Measurements from ENCODE around the gene NUP42.
"Not testable (repeated sequence)": the region's sequence is repeated elsewhere in the genome, so short reads cannot be mapped to it uniquely, and the experiment has no call there.

The NUP42 gene, protein sequence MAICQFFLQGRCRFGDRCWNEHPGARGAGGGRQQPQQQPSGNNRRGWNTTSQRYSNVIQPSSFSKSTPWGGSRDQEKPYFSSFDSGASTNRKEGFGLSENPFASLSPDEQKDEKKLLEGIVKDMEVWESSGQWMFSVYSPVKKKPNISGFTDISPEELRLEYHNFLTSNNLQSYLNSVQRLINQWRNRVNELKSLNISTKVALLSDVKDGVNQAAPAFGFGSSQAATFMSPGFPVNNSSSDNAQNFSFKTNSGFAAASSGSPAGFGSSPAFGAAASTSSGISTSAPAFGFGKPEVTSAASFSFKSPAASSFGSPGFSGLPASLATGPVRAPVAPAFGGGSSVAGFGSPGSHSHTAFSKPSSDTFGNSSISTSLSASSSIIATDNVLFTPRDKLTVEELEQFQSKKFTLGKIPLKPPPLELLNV

DNA sequence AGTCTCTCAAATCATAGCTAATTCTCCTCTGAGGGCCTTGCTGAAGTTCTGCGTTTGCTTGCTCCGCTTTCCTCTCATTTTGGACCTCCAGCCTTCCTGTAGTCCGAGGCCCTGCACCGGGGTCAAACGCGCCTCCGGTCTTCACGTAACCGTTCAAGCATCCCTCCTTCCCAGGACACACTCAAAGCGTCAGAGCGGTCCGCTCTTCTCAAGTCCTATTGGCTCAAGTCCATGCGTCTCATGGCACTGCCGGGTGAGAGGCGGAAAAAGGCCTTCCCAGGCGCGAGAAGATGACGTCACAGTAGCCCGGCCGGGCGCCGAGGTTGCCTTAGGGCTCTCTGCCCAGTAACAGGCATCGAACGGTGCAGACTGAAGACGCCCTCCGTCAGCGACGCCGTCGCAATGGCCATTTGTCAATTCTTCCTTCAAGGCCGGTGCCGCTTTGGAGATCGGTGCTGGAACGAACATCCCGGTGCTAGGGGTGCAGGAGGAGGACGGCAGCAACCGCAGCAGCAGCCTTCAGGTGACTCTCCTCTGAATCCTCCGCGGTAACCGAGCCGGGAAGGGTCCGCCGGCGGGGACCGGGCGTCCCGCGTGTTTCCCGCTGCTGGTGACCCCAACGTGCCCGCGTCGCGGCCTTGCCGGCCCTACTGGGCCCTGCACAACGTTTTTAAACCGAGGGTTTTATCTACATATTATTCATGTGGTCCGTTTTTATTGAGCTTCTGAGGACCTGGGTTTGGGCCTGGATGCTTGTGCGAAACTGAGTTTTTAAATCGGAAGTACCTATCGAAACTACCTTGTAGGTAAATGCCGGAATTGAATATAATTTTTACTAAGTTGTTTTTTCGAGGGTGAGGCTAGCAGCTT is at the start of gene NUP42:
NUP42 (plus strand) TSS at position 365 of the 870 bp plus-strand sequence; CDS start at position 403, 38 bp downstream.
- DNase-seq, result peak; percentile 99

DNA sequence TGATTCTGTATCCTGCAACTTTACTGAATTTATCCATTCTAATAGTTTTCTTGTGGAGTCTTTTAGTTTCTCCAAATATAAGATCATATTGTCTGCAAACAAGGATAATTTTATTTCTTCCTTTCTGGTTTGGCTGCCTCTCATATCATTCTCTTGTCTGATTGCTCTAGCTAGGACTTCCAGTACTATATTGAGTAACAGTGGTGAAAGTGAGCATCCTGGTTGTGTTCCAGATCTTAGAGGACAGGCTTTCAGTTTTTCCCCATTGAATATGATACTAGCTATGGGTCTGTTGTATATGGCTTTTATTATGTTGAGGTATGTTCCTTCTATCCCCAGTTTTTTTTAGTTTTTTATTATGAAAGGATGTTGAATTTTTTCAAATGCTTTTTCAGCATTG is 48.1 kb upstream of the NUP42 start:
- DNase-seq, result no peak

DNA sequence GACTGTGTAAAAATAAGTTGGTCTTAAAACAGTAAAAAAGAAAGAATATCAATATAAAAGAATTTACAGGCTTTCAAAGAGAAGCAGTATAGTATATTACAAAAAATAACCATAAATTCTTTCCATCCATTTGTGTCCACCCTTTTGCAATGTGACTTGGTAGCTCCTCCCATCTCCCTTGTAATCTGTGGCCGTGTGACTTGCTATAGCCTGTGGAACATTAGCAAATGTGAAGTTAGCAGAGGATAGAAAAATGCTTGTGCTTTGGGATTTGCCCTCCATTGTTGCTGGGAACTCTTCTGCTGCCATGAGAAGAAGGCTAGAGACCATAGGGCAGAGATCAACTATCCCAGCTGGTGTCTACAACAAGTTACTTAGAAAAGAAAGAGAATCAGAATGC is 46.1 kb upstream of the NUP42 start:
- no peak for DNase-seq

DNA sequence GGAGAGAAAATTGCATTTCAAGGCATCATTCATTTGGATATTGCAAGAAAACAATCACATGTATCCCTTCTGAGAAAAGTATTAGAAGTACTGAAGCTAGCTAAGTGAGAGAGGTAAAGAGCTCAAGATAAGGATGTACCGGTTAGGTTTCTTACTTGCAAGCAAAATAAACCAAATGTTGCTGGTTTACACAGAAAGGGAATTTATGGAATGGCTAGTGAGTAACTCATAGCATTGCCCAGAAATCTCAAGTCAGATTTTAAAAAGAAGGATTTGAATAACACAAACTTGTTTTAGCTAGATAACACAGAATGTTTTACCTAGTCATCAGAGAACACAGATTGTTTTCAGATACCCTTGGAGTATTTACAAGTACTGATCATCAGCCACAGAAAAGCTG is 45.6 kb upstream of the NUP42 start:
- DNase-seq, result no peak

DNA sequence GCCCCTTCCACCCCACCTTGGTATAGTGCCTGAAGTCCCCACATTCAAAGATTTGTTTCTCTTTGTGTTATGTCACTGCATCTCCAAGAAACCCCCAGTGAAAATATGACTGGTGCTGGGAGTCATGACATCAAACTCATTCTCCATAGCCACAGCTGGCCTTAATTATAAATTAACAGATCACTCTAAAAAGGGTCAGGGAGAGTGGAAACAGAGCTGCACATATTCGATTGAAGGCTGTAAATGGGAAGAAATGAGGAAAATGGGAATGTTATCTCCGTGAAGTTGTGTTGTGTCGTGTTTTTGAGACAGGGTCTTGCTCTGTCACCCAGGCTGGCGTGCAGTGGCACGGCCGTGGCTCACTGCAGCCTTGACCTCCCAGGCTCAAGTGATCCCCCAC is 24.2 kb upstream of the NUP42 start:
- no peak for DNase-seq

DNA sequence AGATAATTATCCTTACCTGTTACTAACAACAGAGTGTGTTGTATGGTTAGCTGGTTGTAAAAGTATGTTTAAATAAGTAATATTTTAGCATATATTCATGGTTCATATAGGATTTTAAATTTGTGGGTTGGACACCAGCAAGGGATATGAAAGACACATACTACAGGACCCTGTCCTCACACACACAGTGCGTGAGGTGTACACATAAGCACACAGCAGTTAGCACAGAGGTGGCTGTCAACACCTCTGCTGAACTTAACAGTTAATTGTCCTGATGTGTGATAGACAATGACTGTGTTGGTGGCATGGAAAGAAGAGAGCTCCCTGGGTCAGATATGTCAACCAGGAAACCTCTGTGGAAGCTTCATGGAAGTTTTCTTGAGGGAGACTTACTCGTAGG is 23.3 kb upstream of the NUP42 start:
- no peak for DNase-seq

DNA sequence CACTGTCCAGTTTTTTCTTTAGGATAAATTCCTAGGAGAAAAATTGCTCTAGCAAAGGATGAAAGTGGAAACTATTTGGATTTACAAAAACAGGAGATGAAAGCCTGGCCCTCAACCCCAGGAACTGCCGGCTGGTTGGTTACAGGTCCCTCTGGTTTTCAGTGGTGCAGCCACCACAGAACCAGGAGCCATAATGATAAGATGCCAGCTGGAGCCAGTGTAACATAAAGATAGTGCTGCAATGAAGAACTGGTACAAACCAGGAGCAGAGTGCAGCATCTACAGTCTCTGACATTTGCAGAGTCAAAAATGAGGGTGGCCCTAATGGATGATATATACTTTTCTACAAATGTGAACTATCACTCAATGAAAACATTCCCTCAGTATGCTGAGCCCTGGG is 20.4 kb upstream of the NUP42 start:
- no peak for DNase-seq

DNA sequence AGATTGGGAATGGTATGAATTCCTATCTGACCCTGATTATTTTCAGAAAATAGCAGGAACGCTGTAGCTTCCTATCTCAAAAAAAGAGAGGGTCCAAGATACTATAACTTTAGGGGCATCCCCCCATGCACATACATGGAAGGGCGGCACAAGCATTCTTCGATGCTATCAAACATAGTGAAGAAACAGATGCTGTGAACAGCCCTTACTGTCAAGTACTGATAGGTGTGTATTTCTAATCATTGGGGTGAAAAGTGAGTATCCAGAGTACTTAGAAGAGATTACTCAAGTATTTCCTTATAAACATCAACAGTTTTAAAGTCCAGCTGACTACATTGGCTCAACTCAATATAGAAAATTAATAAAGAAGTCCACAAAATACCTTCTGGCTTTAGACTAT is 17.0 kb upstream of the NUP42 start:
- DNase-seq, result no peak

DNA sequence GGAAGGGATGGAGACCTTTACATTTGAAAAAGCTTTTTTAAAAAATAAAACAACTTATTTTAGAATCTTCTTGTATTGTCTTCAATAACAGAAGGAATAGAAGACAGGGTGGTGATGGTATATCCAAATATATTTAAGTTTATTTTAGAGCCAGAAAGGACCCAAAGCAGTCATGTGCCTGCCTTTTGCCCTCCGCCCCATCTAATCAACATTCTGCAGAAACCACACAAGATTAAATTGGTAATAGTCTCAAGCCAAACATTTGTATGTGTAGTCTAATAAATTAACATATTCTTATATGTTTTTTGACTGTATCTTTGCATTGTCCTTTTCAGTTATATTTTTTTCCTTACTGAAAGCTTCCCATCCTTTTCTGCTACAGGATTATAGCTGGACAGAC is 16.5 kb upstream of the NUP42 start:
- DNase-seq, result no peak

DNA sequence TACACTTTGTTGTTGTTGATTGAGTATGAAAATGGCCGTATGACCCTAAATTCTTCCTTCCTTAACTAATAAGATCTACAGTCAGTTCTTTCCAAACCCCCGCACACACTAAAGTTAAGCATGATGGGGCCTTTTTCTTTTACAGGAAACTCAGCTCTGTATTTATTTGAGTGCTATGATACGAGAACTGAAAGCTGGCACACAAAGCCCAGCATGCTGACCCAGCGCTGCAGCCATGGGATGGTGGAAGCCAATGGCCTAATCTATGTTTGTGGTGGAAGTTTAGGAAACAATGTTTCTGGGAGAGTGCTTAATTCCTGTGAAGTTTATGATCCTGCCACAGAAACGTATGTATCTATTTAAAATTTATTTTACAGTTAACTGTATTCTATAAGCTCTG is 14.2 kb upstream of the NUP42 start:
- no peak for DNase-seq

DNA sequence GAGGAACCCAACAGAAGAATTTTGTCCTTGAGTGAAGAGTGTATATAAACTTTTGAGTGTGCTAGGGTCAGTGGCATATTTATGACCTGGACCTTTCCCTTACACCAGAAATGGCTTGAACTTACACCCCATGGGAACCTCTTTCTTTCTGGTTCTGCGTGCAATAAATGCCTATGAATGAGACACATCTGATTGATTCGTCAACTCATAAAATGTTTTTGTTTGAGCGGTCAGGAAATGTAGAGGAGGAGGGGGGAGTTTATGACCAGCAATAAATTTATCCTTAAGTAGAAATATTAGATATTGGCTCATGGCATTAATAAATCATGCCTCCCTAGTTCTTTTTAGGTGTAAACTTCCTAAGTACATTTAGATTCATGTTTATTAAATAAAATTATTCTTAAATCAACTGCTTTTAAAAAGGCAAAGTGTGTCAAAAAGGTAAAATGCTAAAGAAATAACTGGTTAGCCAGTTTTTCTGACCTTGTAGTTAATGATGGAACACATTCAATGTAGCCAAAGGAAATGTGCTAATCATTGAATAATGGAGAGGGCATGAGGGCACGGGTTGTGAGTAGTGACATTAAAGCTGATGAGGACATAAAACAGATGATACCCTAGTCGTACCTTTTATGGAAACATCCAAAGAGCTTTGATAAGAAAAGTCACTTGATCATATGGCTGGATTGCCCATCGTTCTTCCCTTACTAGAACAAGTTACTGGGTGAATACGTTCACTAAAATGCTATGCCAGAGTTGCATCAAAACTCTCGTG is 13.6 kb upstream of the NUP42 start:
- DNase-seq, result no peak

DNA sequence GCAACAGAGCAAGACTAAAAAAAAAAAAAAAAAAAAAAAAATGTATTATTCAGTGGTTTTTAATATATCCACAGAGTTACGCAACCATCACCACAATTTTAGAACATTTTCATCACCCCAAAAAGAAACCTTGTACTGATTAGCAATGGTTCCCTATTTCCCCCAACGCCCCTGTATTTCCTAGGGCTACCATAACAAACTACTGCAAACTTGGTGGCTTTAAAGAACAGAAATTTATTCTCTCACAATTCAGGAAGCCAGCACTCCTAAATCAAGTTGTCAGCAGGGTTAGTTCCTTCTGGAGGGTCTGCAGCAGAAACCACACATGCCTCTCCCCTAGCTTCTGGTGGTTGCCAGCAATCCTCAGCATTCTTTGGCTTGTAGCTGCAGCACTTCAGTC is 5.9 kb upstream of the NUP42 start:
- DNase-seq, result no peak

DNA sequence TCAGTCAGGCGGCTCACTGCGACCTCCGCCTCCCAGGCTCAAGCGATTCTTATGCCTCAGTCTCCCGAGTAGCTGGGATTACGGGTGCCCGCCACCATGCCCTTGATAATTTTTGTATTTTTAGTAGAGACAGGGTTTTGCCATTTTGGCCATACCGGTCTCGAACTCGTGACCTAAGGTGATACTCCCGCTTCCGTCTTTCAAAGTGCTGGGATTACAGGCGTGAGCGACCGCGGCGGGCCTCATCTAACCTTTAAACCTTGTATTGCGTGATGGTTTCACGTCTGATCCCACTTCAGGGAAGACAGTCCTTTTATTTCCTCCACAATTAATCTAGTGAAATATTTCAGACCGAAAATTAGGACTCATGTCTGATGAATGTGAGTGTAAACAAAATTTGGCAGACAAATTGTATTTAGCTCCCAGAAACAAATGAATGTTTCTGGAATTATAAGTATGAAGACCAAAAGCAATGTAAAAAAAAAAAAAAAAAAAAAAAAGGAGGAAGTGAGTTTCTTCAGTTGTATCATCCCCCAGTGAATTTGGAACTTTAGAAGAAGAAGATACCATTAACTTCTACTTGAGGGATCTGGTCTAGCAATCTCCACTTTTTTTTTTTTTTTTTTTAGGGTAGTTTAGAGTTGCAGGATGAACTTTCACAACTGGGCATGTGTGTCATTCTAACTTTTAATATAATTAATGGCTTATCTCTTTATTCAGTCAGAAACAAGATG is 1.6 kb downstream of the NUP42 start:
- DNase-seq, result no peak

DNA sequence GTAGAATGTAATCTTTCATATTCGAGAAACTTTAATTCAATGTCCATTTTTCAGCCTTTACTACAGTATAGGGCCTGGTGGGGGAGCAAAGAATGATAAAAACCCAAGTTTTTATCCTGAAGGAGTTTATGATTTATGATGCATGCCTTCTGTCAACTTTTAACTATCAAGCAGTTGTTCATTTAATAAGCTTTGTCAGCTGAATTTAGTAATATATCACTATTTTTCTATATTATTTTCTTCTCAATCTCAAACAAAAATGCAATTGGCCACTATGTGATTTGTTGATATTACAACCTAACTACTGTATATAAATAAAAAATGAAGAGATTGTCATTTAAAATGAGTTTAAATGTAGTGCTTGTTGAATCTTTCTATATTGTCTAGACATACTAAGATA is 2.4 kb downstream of the NUP42 start:
- no peak for DNase-seq

DNA sequence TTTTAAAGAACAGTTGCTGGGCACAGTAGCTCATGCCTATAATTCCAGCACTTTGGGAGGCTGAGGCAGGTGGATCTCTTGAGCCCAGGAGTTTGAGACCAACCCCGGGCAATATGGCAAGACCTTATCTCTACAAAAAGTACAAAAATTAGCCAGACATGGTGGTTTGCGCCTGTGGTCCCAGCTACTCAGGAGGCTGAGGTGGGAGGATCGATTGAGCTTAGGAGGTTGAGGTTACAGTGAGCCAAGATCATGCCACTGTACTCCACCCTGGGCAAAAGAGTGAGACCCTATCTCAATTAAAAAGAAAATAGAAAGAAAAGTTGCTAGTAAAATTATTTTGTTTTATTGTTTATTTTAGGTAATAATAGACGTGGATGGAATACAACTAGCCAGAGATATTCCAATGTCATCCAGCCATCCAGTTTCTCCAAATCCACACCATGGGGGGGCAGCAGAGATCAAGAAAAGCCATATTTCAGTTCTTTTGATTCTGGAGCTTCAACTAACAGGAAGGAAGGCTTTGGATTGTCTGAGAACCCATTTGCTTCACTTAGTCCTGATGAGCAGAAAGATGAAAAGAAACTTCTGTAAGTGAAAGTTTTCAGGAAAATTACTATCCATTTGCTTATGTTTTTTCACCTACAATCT is 3.0 kb downstream of the NUP42 start:
- DNase-seq, result peak; percentile 60

DNA sequence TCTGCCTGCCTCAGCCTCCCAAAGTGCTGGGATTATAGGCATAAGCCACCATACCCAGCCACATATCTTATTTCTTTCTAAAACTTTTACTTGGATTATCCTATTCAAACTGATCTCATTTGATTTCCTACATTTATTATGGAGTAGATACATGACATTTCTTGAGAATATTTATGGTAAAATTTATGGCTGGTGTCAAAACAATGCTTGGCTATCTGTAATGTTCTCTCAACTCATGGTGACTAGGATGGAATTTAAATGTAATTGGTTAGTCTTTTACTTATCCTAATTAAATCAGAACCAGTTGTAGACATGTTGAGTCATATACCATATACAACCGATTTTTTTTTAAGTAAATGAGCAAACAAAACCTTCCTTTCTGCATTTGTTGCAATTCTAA is 4.1 kb downstream of the NUP42 start:
- no peak for DNase-seq

DNA sequence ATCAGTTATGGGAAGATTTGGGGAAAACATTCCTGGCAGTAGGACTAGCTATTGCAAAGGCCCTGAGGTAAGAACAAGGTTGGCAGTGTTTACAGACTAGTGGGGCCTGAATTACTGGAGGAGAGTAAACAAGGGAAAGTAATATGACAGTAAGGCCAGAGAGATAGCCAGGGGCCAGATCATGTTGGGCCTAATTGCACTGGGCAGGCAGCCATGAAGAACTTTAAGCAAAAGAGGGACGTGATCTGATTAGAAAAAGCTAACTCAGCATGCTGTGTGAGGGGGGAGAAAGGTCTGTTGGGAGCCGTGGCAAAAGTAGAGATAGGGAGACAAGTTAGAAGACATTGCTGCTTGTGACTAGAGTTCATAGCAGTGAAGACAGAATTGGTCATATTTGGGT is 9.2 kb downstream of the NUP42 start:
- no peak for DNase-seq

DNA sequence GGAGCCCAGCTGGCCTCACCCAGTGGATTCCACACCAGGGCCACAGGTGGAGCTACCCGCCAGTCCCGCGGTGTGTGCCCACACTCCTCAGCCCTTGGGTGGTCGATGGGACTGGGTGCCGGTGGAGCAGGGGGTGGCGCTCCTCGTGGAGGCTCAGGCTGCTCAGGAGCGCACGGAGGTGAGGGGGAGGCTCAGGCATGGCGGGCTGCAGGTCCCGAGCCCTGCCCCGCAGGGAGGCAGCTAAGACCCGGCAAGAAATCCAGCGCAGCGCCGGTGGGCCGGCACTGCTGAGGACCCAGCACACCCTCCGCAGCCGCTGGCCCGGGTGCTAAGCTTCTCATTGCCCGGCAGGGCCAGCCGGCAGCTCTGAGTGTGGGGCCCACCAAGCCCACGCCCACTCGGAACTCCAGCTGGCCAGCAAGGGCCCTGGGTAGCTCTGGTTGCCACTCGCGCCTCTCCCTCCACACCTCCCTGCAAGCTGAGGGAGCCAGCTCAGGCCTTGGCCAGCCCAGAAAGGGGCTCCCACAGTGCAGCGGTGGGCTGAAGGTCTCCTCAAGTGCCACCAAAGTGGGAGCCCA is 11.9 kb downstream of the NUP42 start:
- not testable (repeated sequence) for DNase-seq

DNA sequence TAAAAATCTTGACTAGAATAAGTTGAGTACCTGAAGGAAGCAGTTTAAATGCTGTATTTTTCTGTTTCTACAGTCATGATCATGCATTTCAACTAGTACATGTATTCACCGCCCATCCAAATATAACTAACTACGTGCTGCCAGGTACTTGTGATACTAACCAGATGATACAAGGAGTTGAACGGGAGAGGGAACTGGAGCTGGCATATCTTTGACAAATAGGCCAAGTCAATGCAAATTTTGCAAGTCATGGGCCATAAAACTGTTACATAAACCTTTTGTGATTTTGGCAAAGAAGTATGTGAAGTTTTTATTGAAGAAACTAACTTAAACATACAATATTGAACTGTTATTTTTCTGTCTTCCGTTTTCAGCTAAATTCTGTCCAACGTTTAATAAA is 14.5 kb downstream of the NUP42 start:
- DNase-seq, result no peak

DNA sequence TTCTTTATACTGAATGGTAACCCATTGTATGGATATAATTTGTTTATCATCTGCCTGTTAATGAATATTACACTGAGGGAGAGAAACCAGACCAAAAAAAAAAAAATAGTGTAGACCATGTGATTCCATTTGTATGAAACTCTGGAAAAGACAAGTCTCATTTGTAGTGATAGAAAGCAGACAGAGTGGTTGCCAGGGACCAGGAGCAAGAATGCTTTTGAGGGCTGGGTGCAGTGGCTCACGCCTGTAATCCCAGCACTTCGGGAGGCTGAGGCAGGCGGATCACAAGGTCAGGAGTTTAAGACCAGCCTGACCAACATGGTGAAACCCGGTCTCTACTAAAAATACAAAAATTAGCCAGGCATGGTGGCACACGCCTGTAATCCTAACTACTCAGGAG is 15.9 kb downstream of the NUP42 start:
- DNase-seq, result not testable (repeated sequence)

DNA sequence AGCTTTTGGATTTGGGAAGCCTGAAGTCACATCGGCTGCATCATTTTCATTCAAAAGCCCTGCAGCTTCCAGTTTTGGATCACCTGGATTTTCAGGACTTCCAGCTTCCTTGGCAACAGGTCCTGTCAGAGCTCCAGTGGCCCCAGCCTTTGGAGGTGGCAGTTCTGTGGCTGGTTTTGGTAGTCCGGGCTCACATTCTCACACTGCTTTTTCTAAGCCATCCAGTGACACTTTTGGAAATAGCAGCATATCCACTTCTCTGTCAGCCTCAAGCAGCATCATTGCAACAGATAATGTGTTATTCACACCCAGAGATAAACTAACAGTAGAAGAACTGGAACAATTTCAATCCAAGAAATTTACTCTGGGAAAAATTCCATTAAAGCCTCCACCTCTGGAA is 18.5 kb downstream of the NUP42 start:
- no peak for DNase-seq

DNA sequence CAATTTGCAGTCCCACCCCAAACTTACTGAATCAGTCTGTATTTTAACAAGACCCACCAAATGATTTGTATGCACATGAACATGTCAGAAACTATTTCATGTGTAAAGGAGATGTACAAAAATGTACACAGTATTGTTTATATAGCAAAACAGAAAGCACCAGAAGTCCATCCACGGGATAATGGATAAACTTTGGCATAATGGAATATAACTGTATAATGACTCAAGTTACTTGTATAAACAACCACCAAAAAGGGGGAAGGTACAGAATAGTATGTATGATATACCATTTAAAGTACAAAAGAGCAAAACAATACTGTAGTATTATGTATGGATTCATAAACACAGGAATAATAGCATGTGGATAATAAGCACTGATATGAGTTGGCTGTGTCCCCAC is 22.4 kb downstream of the NUP42 start:
- no peak for DNase-seq
